Adrenal gland (tissue), 12 donors: ENCODE results near the gene HRAS. TPM values are rescaled to one million over a fixed set of nuclear protein-coding genes. Genes with fewer than 3 reads are reported as not detected.

ENCODE experiments used
- DNase-seq, 7 donors: peaks; one replicate each; pipeline ENCODE4 v3.0.0-alpha.2; 2019 to 2020
- H3K27ac ChIP-seq, 5 donors: fragments of 200-600 bp; sonication (generic) in 4 of 5; 1 replicate in 3 of 5; 2 replicates in 2 of 5; pipeline versions ENCODE4 v1.5.1 to v1.8.0; 2016 to 2020; ENCODE audit warnings: mild to moderate bottlenecking in 1 of 5
- H3K27me3 ChIP-seq: fragments of 200-600 bp; 2 replicates; pipeline ENCODE4 v1.8.0; 2021
- H3K36me3 ChIP-seq, 2 donors: fragments of 200-600 bp; replicated peaks in 1 of 2; 1 replicate in 1 of 2; 2 replicates in 1 of 2; pipeline versions ENCODE4 v1.5.1 to v1.8.0; 2018 to 2022
- H3K4me1 ChIP-seq, 2 donors: fragments of 200-600 bp; replicated peaks in 1 of 2; 1 replicate in 1 of 2; 2 replicates in 1 of 2; pipeline versions ENCODE4 v1.5.1 to v1.8.0; 2018 to 2021
- H3K4me3 ChIP-seq, 4 donors: fragments of 200-600 bp; sonication (generic) in 3 of 4; one replicate each; pipeline ENCODE4 v1.5.1; 2016 to 2018
- H3K9me3 ChIP-seq, 3 donors: fragments of 200-600 bp; sonication (generic) in 1 of 3; replicated peaks in 1 of 3; 1 replicate in 2 of 3; 2 replicates in 1 of 3; pipeline versions ENCODE4 v1.5.1 to v1.8.0; 2016 to 2021
- CTCF ChIP-seq, 6 experiments: fragments of 450-650 bp in 4 of 6; fragments of 200-600 bp in 2 of 6; sonication (generic) in 1 of 6; IDR thresholded peaks; 1 replicate in 5 of 6; 2 replicates in 1 of 6; pipeline versions ENCODE4 v1.5.1 to v1.8.0; 2016 to 2021; ENCODE audit warnings: antibody characterized with exemption in 6 of 6, mild to moderate bottlenecking in 2 of 6, moderate library complexity in 1 of 6
- POLR2A ChIP-seq, 2 donors: fragments of 450-650 bp; IDR thresholded peaks; one replicate each; pipeline ENCODE4 v1.6.1; 2017; ENCODE audit warnings: antibody characterized with exemption in 2 of 2, mild to moderate bottlenecking in 2 of 2, moderate library complexity in 1 of 2
- WGBS, 4 donors: extraction: QIAGEN DNeasy Blood & Tissue Kit in 2 of 4; methylation state at CpG; one replicate each; pipeline versions ENCODE4 v1.1.5 to v1.1.7; 2013 to 2017; 5-methylcytosine and 5-hydroxymethylcytosine counted together
- intact Hi-C, 2 donors: fragments of 100-400 bp; cut with DNase I; formaldehyde crosslinking; loops; one replicate each; pipeline versions ENCODE4 v1.14.1 to v1.15.0; 2022 to 2023
- polyA plus RNA-seq, 3 donors: library from polyadenylated mRNA; stranded (reverse); fragments of 200-250 nt in 2 of 3; fragments of 350-450 nt in 1 of 3; fragmentation: Illumina TruSeq in 1 of 3; extraction: RNeasy Lipid Tissue Mini Kit (QIAGEN cat#74804) in 1 of 3; gene quantifications; one replicate each; pipeline ENCODE4 v1.2.3, GENCODE V29; 2013 to 2014
- total RNA-seq, 9 donors: library from RNA; depleted of rRNA in 4 of 9; stranded (reverse); fragments of >200 nt in 4 of 9; fragments of 120-200 nt in 1 of 9; fragmentation: NEBNext Ultra II Directional in 1 of 9; extraction: Animal tissue kit (Norgen Biotek cat#: 25700) in 1 of 9; gene quantifications; one replicate each; pipeline versions ENCODE4 v1.1.0 to v1.2.4, GENCODE V29; 2013 to 2023
- donor health status: healthy with polysubstance abuse.
- donor health status: Bipolar disorder and iron deficiency.
- donor health status: DM: yes; HTN: yes; CAD: no.
- donor health status: DM: no; HTN: no; CAD: no.
- donor health status: DM: no; HTN: no; CAD: no.
- donor health status: DM: yes; HTN: yes; CAD: no.

Gene HRAS
- total and polyA plus RNA-seq, 12 donors: 10.8 to 190 (median 39.0) TPM

- intact Hi-C loops: no loop called here
Measured at GRCh38 chr11:569158-569885, 33.9 kb upstream of the HRAS start.

GRCh38 chr11:568306-569157, 33.2 kb upstream of the HRAS start:
- Histone ChIP-seq H3K4me3 (peak overlapping the region in 3 of 4 donors; percentile 35 to 85 (median 56)), H3K36me3 (no peaks in the 10 kb centered on the region), H3K27ac (peak overlapping the region in 4 of 5 donors; percentile 42 to 79 (median 66)), H3K4me1 (peaks cover 7 to 12% of the 10 kb centered on the region in 2 donors), H3K9me3 (no peaks in the 10 kb centered on the region), H3K27me3 (no peaks in the 10 kb centered on the region)
- intact Hi-C loops: no loop called here
- TF ChIP-seq CTCF (IDR thresholded peaks at IDR 0.05) (no peak), POLR2A (IDR thresholded peaks at IDR 0.05) (peak; percentile 49 to 70)
- WGBS, 4 donors: 0 to 1% (median 1%) methylated on average over 3 to 123 of the region's 123 CpGs; no CpG with 5 or more reads in 1 of the 4 donors
- peak; percentile 91 to 96 (median 94) for DNase-seq

More at GRCh38 chr11:569158-569885, 33.9 kb upstream of the HRAS start:
- Histone ChIP-seq H3K4me1 (peaks cover 7 to 12% of the 10 kb centered on the region in 2 donors), H3K27ac (peak overlapping the region in 4 of 5 donors; percentile 42 to 79 (median 66)), H3K9me3 (no peaks in the 10 kb centered on the region), H3K27me3 (no peaks in the 10 kb centered on the region), H3K36me3 (no peaks in the 10 kb centered on the region), H3K4me3 (peak overlapping the region in 2 of 4 donors; percentile 35 to 85)
- TF ChIP-seq CTCF (IDR thresholded peaks at IDR 0.05) (no peak), POLR2A (IDR thresholded peaks at IDR 0.05) (no peak)
- WGBS, 4 donors: 32 to 36% (median 34%) methylated on average over 8 to 36 of the region's 36 CpGs
- DNase-seq: peak in 3 of 7 donors; percentile 47 to 68 (median 54)

- Histone ChIP-seq H3K4me3 (peak overlapping the region in 3 of 4 donors; percentile 13 to 85 (median 56)), H3K9me3 (no peaks in the 10 kb centered on the region), H3K4me1 (peaks cover 7 to 12% of the 10 kb centered on the region in 2 donors), H3K27ac (peak overlapping the region in 2 of 5 donors; percentile 65 to 79), H3K36me3 (no peaks in the 10 kb centered on the region), H3K27me3 (no peaks in the 10 kb centered on the region)
- 25 to 55% (median 32%) methylated on average over 17 to 41 of the region's 41 CpGs; no CpG with 5 or more reads in 1 of the 4 donors for WGBS, 4 donors
- no peak for DNase-seq
- TF ChIP-seq CTCF (IDR thresholded peaks at IDR 0.05) (no peak), POLR2A (IDR thresholded peaks at IDR 0.05) (no peak)
- intact Hi-C loops: no loop called here
Measured at GRCh38 chr11:567629-568292, 32.4 kb upstream of the HRAS start.
